HCT116 (cell line): ENCODE measurements around the gene GALNT14. TPM values are rescaled to one million over a fixed set of nuclear protein-coding genes. Genes with fewer than 3 reads are reported as not detected.

Experiments used
- ATAC-seq: fragments of 200-7000 bp; cut with Tn5 transposase; 2 replicates; pipeline ENCODE4 v1.9.1; 2020; ENCODE audit warnings: mild to moderate bottlenecking, moderate library complexity
- BruUV-seq: library from RNA; stranded (reverse); fragments of 400-500 nt; replicated peaks from 2 replicates; lab custom pipeline; 2021; lab: Mats Ljungman, UMichigan
- CTCF ChIA-PET: fragments of 300-600 bp; sonication (Branson Sonifier 250); formaldehyde crosslinking; loops from one replicate; lab custom pipeline; 2021; ENCODE audit warnings: antibody characterized with exemption; lab: Charles Lee
- POLR2A ChIA-PET: fragments of 300-600, 350-600 bp; sonication (Branson Sonifier 250); formaldehyde crosslinking; loops from one replicate; lab custom pipeline; 2021; ENCODE audit warnings: antibody characterized with exemption; lab: Charles Lee
- RAD21 ChIA-PET, 2 experiments: fragments of 300-600 bp; sonication (Branson Sonifier 250); formaldehyde crosslinking; loops; one replicate each; lab custom pipeline; 2023; ENCODE audit warnings: low total read pairs in 2 of 2; ENCODE audit not compliant: uncharacterized antibody in 2 of 2, unreplicated experiment in 2 of 2, low non-redundant PET in 1 of 2; lab: Charles Lee
- DNase-seq: peaks from one replicate; pipeline ENCODE4 v3.0.0-alpha.2; 2010; ENCODE audit warnings: low read depth, low spot score
- H2AFZ ChIP-seq: fragments of 200-600 bp; shearing (Covaris generic), sonication (generic); 2 replicates; pipeline ENCODE4 v1.6.1; 2017; ENCODE audit warnings: low read depth, mixed run types, mixed read lengths, antibody characterized with exemption, low read length; ENCODE audit not compliant: poor library complexity, severe bottlenecking
- H3K27ac ChIP-seq: 2 replicates; pipeline ENCODE4 v1.5.1; 2012; ENCODE audit warnings: low read depth, low read length
- H3K27me3 ChIP-seq: fragments of 200-600 bp; sonication (generic); 2 replicates; pipeline ENCODE4 v1.6.1; 2016; ENCODE audit warnings: mixed run types, low read length, mixed read lengths; ENCODE audit not compliant: insufficient read depth
- H3K36me3 ChIP-seq, 2 experiments: fragments of 200-500 bp in 1 of 2; fragments of 200-600 bp in 1 of 2; sonication (Bioruptor generic) in 1 of 2; sonication (generic) in 1 of 2; 2 replicates each; pipeline versions ENCODE4 v1.5.1 to v1.6.1; 2014 to 2016; ENCODE audit warnings: low read length in 2 of 2, inconsistent platforms in 1 of 2, mixed read lengths in 1 of 2, mixed run types in 1 of 2; ENCODE audit not compliant: insufficient read depth in 2 of 2, control insufficient read depth in 1 of 2
- H3K4me1 ChIP-seq, 2 experiments: fragments of 200-600 bp in 1 of 2; sonication (generic) in 1 of 2; 2 replicates each; pipeline versions ENCODE4 v1.5.1 to v1.6.1; 2012 to 2017; ENCODE audit warnings: low read length in 2 of 2, inconsistent platforms in 1 of 2, mild to moderate bottlenecking in 1 of 2, mixed read lengths in 1 of 2, mixed run types in 1 of 2, moderate library complexity in 1 of 2; ENCODE audit not compliant: insufficient read depth in 2 of 2, control insufficient read depth in 1 of 2
- H3K4me2 ChIP-seq: fragments of 200-600 bp; sonication (generic); 2 replicates; pipeline ENCODE4 v1.6.1; 2017; ENCODE audit warnings: mixed run types, low read length, mixed read lengths
- H3K4me3 ChIP-seq, 2 experiments: fragments of 200-600 bp in 1 of 2; sonication (generic) in 1 of 2; replicated peaks in 1 of 2; 2 replicates each; pipeline ENCODE4 v1.5.1; 2011 to 2016; ENCODE audit warnings: low read length in 2 of 2, control low read depth in 1 of 2, low read depth in 1 of 2, mild to moderate bottlenecking in 1 of 2, mixed read lengths in 1 of 2, mixed run types in 1 of 2
- H3K79me2 ChIP-seq: fragments of 200-600 bp; sonication (generic); 2 replicates; pipeline ENCODE4 v1.6.1; 2017; ENCODE audit warnings: mild to moderate bottlenecking, mixed run types, low read length, moderate library complexity, mixed read lengths; ENCODE audit not compliant: insufficient read depth
- H3K9ac ChIP-seq: fragments of 200-600 bp; sonication (generic); 2 replicates; pipeline ENCODE4 v1.6.1; 2016; ENCODE audit warnings: low read length, mixed read lengths
- H3K9me2 ChIP-seq: fragments of 200-600 bp; sonication (generic), shearing (Covaris generic); 2 replicates; pipeline ENCODE4 v1.6.1; 2017; ENCODE audit warnings: mixed run types, mild to moderate bottlenecking, moderate library complexity; ENCODE audit not compliant: insufficient read depth
- H3K9me3 ChIP-seq, 2 experiments: fragments of 200-500 bp in 1 of 2; fragments of 200-600 bp in 1 of 2; sonication (Bioruptor generic) in 1 of 2; sonication (generic) in 1 of 2; 2 replicates each; pipeline ENCODE4 v1.6.1; 2014 to 2017; ENCODE audit warnings: low read length in 2 of 2, mixed read lengths in 2 of 2, inconsistent platforms in 1 of 2, low read depth in 1 of 2, mild to moderate bottlenecking in 1 of 2, mixed run types in 1 of 2, moderate library complexity in 1 of 2; ENCODE audit not compliant: control insufficient read depth in 1 of 2, insufficient read depth in 1 of 2
- H4K20me1 ChIP-seq: fragments of 200-600 bp; sonication (generic), shearing (Covaris generic); 2 replicates; pipeline ENCODE4 v1.6.1; 2017; ENCODE audit warnings: mixed run types, mild to moderate bottlenecking, moderate library complexity; ENCODE audit not compliant: insufficient read depth
- CEBPB ChIP-seq: IDR thresholded peaks from 2 replicates; pipeline ENCODE4 v1.6.1; 2012; ENCODE audit warnings: low read depth
- EGR1 ChIP-seq: IDR thresholded peaks from 2 replicates; pipeline ENCODE4 v1.6.1; 2012; ENCODE audit warnings: low read depth
- ELF1 ChIP-seq: IDR thresholded peaks from 2 replicates; pipeline ENCODE4 v1.6.1; 2012; ENCODE audit warnings: low read depth, borderline replicate concordance
- EZH2phosphoT487 ChIP-seq: fragments of 200-600 bp; IDR thresholded peaks from 2 replicates; pipeline ENCODE4 v1.6.1; 2018; ENCODE audit warnings: antibody characterized with exemption, borderline replicate concordance
- FOSL1 ChIP-seq: IDR thresholded peaks from 2 replicates; pipeline ENCODE4 v1.6.1; 2012; ENCODE audit warnings: low read depth
- JUND ChIP-seq: IDR thresholded peaks from 2 replicates; pipeline ENCODE4 v1.6.1; 2012
- POLR2A ChIP-seq: IDR thresholded peaks from 2 replicates; pipeline ENCODE4 v1.7.0; 2011; ENCODE audit warnings: borderline replicate concordance; ENCODE audit not compliant: insufficient read depth, insufficient read length; ENCODE audit errors: extremely low read depth
- RAD21 ChIP-seq: IDR thresholded peaks from 2 replicates; pipeline ENCODE4 v1.6.1; 2012; ENCODE audit warnings: low read depth, mild to moderate bottlenecking
- ZFX ChIP-seq: fragments of 450-650 bp; IDR thresholded peaks from 2 replicates; pipeline ENCODE4 v1.6.1; 2017
- intact Hi-C: fragments of 100-400 bp; cut with micrococcal nuclease; formaldehyde crosslinking; loops from 2 replicates; pipeline ENCODE4 v1.10.0; 2022
- total RNA-seq: library from RNA; stranded (reverse); gene quantifications from one replicate; pipeline ENCODE4 v1.2.1, GENCODE V29; 2021; ENCODE audit not compliant: unreplicated experiment
- TF ChIP-seq, protein P1 (sequence below): IDR thresholded peaks from 2 replicates; pipeline ENCODE4 v1.6.1; 2012; ENCODE audit warnings: low read depth
- TF ChIP-seq, protein P2 (sequence below): IDR thresholded peaks from 2 replicates; pipeline ENCODE4 v1.6.1; 2012
- TF ChIP-seq, protein P3 (sequence below): IDR thresholded peaks from 2 replicates; pipeline ENCODE4 v1.6.1; 2012

The GALNT14 gene
- total RNA-seq, 1 experiment from 2014 or later = 11.2 TPM

- H4K20me1 ChIP-seq = no peaks in the 10 kb centered on the region
- BruUV-seq = no TSS peak
- no peak overlapping the region for H3K9ac ChIP-seq
- POLR2A ChIA-PET = no interaction called here
- ATAC-seq (no peak), DNase-seq (no peak)
- H3K79me2 ChIP-seq = no peaks in the 10 kb centered on the region
- H3K27me3 ChIP-seq = no peaks in the 10 kb centered on the region; the same call in 1 of the 2 replicates
- H2AFZ ChIP-seq = no peak overlapping the region
- H3K27ac ChIP-seq = no peak overlapping the region
- H3K9me3 ChIP-seq = no peaks in the 10 kb centered on the region
- intact Hi-C loops = no loop called here
- no peaks in the 10 kb centered on the region for H3K36me3 ChIP-seq
- CTCF ChIA-PET = interaction anchor here (0.9 kb wide), 1 partner anchor 120 kb away, joined by 3 read pairs; no protein-coding TSS in a partner anchor
- no peaks in the 10 kb centered on the region for H3K9me2 ChIP-seq
- TF ChIP-seq EGR1 = no peak
- no peak for TF ChIP-seq POLR2A
- no peak for TF ChIP-seq RAD21
- no peak for TF ChIP-seq ZFX
- TF ChIP-seq ELF1 = no peak
- TF ChIP-seq, protein P1, sequence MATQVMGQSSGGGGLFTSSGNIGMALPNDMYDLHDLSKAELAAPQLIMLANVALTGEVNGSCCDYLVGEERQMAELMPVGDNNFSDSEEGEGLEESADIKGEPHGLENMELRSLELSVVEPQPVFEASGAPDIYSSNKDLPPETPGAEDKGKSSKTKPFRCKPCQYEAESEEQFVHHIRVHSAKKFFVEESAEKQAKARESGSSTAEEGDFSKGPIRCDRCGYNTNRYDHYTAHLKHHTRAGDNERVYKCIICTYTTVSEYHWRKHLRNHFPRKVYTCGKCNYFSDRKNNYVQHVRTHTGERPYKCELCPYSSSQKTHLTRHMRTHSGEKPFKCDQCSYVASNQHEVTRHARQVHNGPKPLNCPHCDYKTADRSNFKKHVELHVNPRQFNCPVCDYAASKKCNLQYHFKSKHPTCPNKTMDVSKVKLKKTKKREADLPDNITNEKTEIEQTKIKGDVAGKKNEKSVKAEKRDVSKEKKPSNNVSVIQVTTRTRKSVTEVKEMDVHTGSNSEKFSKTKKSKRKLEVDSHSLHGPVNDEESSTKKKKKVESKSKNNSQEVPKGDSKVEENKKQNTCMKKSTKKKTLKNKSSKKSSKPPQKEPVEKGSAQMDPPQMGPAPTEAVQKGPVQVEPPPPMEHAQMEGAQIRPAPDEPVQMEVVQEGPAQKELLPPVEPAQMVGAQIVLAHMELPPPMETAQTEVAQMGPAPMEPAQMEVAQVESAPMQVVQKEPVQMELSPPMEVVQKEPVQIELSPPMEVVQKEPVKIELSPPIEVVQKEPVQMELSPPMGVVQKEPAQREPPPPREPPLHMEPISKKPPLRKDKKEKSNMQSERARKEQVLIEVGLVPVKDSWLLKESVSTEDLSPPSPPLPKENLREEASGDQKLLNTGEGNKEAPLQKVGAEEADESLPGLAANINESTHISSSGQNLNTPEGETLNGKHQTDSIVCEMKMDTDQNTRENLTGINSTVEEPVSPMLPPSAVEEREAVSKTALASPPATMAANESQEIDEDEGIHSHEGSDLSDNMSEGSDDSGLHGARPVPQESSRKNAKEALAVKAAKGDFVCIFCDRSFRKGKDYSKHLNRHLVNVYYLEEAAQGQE = no peak
- TF ChIP-seq FOSL1 = no peak
- TF ChIP-seq EZH2phosphoT487 = no peak
- no peak for TF ChIP-seq CEBPB
- TF ChIP-seq, protein P2, sequence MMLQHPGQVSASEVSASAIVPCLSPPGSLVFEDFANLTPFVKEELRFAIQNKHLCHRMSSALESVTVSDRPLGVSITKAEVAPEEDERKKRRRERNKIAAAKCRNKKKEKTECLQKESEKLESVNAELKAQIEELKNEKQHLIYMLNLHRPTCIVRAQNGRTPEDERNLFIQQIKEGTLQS = no peak
- TF ChIP-seq, protein P3, sequence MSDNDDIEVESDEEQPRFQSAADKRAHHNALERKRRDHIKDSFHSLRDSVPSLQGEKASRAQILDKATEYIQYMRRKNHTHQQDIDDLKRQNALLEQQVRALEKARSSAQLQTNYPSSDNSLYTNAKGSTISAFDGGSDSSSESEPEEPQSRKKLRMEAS = no peak
- no peak for TF ChIP-seq JUND
- RAD21 ChIA-PET = no interaction called here
- no peak overlapping the region for H3K4me2 ChIP-seq
- H3K4me3 ChIP-seq = no peak overlapping the region
- no peaks in the 10 kb centered on the region for H3K4me1 ChIP-seq
These were observed 88.2 kb downstream of the GALNT14 start for GRCh38 chr2:31049916-31050588.
